NOMO-1 treated with dmso at 0.1 percent for 144 hours (cell line): Measurements from ENCODE around the gene AFDN.
"Not testable (repeated sequence)": the region's sequence is repeated elsewhere in the genome, so short reads cannot be mapped to it uniquely, and the experiment has no call there.

Source experiments
- DNase-seq: peaks from one replicate; lab custom pipeline; 2025; ENCODE audit not compliant: unreplicated experiment; lab: John Stamatoyannopoulos, UW

The AFDN gene

GRCh38 chr6:167993169-167993568 lies 166.5 kb downstream of the AFDN start:
- DNase-seq, result no peak

- no peak for DNase-seq
Measured at GRCh38 chr6:167993831-167994230, 167.1 kb downstream of the AFDN start.

GRCh38 chr6:167995302-167995701 lies 168.6 kb downstream of the AFDN start:
- DNase-seq, result no peak

GRCh38 chr6:167995731-167996151 lies 169.0 kb downstream of the AFDN start:
- DNase-seq, result no peak

GRCh38 chr6:167996424-167997199 lies 169.9 kb downstream of the AFDN start:
- no peak for DNase-seq

GRCh38 chr6:167997642-167998041 lies 170.9 kb downstream of the AFDN start, which contains the start of gene KIF25:
Gene KIF25 (plus strand): TSS chr6:167997671. CDS start chr6:168029586, 31,915 bp downstream.
- DNase-seq, result no peak

- no peak for DNase-seq
Measured at GRCh38 chr6:167998215-167998614, 171.5 kb downstream of the AFDN start.

GRCh38 chr6:168000198-168001028 lies 173.7 kb downstream of the AFDN start:
- no peak for DNase-seq

- no peak for DNase-seq
Measured at GRCh38 chr6:168001029-168001332, 174.3 kb downstream of the AFDN start.

GRCh38 chr6:168001514-168001913 lies 174.8 kb downstream of the AFDN start:
- not testable (repeated sequence) for DNase-seq

GRCh38 chr6:168002804-168003203 lies 176.1 kb downstream of the AFDN start:
- no peak for DNase-seq

- DNase-seq, result no peak
Measured at GRCh38 chr6:168004023-168004422, 177.3 kb downstream of the AFDN start.

- no peak for DNase-seq
Measured at GRCh38 chr6:168004945-168005344, 178.2 kb downstream of the AFDN start.

- no peak for DNase-seq
Measured at GRCh38 chr6:168005796-168006195, 179.1 kb downstream of the AFDN start.

GRCh38 chr6:168007592-168008338 lies 181.1 kb downstream of the AFDN start:
- DNase-seq, result peak; percentile 43

GRCh38 chr6:168009331-168009730 lies 182.6 kb downstream of the AFDN start:
- no peak for DNase-seq

GRCh38 chr6:168011291-168011690 lies 184.6 kb downstream of the AFDN start:
- DNase-seq, result no peak

- no peak for DNase-seq
Measured at GRCh38 chr6:168012431-168013249, 185.9 kb downstream of the AFDN start.

- DNase-seq, result no peak
Measured at GRCh38 chr6:168013250-168013915, 186.7 kb downstream of the AFDN start.

- DNase-seq, result no peak
Measured at GRCh38 chr6:168014428-168014827, 187.7 kb downstream of the AFDN start.
